GM19099 (cell line): Measurements from ENCODE around the gene LRRC45.

Experiments
- POLR2A ChIP-seq: IDR thresholded peaks from 3 replicates; pipeline ENCODE4 v1.6.1; 2011; ENCODE audit warnings: low read depth; ENCODE audit not compliant: insufficient read length; ENCODE audit errors: extremely low read depth

The LRRC45 gene

GRCh38 chr17:81999976-82000802 is 22.9 kb upstream of the LRRC45 start:
- no peak for TF ChIP-seq POLR2A

- no peak for TF ChIP-seq POLR2A
Measured at GRCh38 chr17:82000803-82001570, 22.1 kb upstream of the LRRC45 start.

- no peak for TF ChIP-seq POLR2A
Measured at GRCh38 chr17:82001571-82002056, 21.5 kb upstream of the LRRC45 start.

GRCh38 chr17:82003411-82004381 is 19.4 kb upstream of the LRRC45 start:
- no peak for TF ChIP-seq POLR2A

- no peak for TF ChIP-seq POLR2A
Measured at GRCh38 chr17:82004517-82005455, 18.3 kb upstream of the LRRC45 start.

GRCh38 chr17:82005701-82006348 is 17.3 kb upstream of the LRRC45 start:
- TF ChIP-seq POLR2A = no peak

GRCh38 chr17:82006468-82007227 is 16.5 kb upstream of the LRRC45 start:
- TF ChIP-seq POLR2A = no peak

- TF ChIP-seq POLR2A = no peak
Measured at GRCh38 chr17:82007228-82007494, 15.9 kb upstream of the LRRC45 start.

- TF ChIP-seq POLR2A = no peak
Measured at GRCh38 chr17:82007495-82008257, 15.4 kb upstream of the LRRC45 start.

GRCh38 chr17:82008258-82008940 is 14.7 kb upstream of the LRRC45 start:
- TF ChIP-seq POLR2A = no peak

- no peak for TF ChIP-seq POLR2A
Measured at GRCh38 chr17:82008941-82009405, 14.1 kb upstream of the LRRC45 start.
